HCT116 (cell line): Measurements from ENCODE around the gene PGLYRP3. TPM values are rescaled to one million over a fixed set of nuclear protein-coding genes. Genes with fewer than 3 reads are reported as not detected.

Source experiments
- ATAC-seq: fragments of 200-7000 bp; cut with Tn5 transposase; 2 replicates; pipeline ENCODE4 v1.9.1; 2020; ENCODE audit warnings: mild to moderate bottlenecking, moderate library complexity
- BruUV-seq: library from RNA; stranded (reverse); fragments of 400-500 nt; replicated peaks from 2 replicates; lab custom pipeline; 2021; lab: Mats Ljungman, UMichigan
- CTCF ChIA-PET: fragments of 300-600 bp; sonication (Branson Sonifier 250); formaldehyde crosslinking; loops from one replicate; lab custom pipeline; 2021; ENCODE audit warnings: antibody characterized with exemption; lab: Charles Lee
- POLR2A ChIA-PET: fragments of 300-600, 350-600 bp; sonication (Branson Sonifier 250); formaldehyde crosslinking; loops from one replicate; lab custom pipeline; 2021; ENCODE audit warnings: antibody characterized with exemption; lab: Charles Lee
- RAD21 ChIA-PET, 2 experiments: fragments of 300-600 bp; sonication (Branson Sonifier 250); formaldehyde crosslinking; loops; one replicate each; lab custom pipeline; 2023; ENCODE audit warnings: low total read pairs in 2 of 2; ENCODE audit not compliant: uncharacterized antibody in 2 of 2, unreplicated experiment in 2 of 2, low non-redundant PET in 1 of 2; lab: Charles Lee
- DNase-seq: peaks from one replicate; pipeline ENCODE4 v3.0.0-alpha.2; 2010; ENCODE audit warnings: low read depth, low spot score
- H2AFZ ChIP-seq: fragments of 200-600 bp; shearing (Covaris generic), sonication (generic); 2 replicates; pipeline ENCODE4 v1.6.1; 2017; ENCODE audit warnings: low read depth, mixed run types, mixed read lengths, antibody characterized with exemption, low read length; ENCODE audit not compliant: poor library complexity, severe bottlenecking
- H3K27ac ChIP-seq: 2 replicates; pipeline ENCODE4 v1.5.1; 2012; ENCODE audit warnings: low read depth, low read length
- H3K27me3 ChIP-seq: fragments of 200-600 bp; sonication (generic); 2 replicates; pipeline ENCODE4 v1.6.1; 2016; ENCODE audit warnings: mixed run types, low read length, mixed read lengths; ENCODE audit not compliant: insufficient read depth
- H3K36me3 ChIP-seq, 2 experiments: fragments of 200-500 bp in 1 of 2; fragments of 200-600 bp in 1 of 2; sonication (Bioruptor generic) in 1 of 2; sonication (generic) in 1 of 2; 2 replicates each; pipeline versions ENCODE4 v1.5.1 to v1.6.1; 2014 to 2016; ENCODE audit warnings: low read length in 2 of 2, inconsistent platforms in 1 of 2, mixed read lengths in 1 of 2, mixed run types in 1 of 2; ENCODE audit not compliant: insufficient read depth in 2 of 2, control insufficient read depth in 1 of 2
- H3K4me1 ChIP-seq, 2 experiments: fragments of 200-600 bp in 1 of 2; sonication (generic) in 1 of 2; 2 replicates each; pipeline versions ENCODE4 v1.5.1 to v1.6.1; 2012 to 2017; ENCODE audit warnings: low read length in 2 of 2, inconsistent platforms in 1 of 2, mild to moderate bottlenecking in 1 of 2, mixed read lengths in 1 of 2, mixed run types in 1 of 2, moderate library complexity in 1 of 2; ENCODE audit not compliant: insufficient read depth in 2 of 2, control insufficient read depth in 1 of 2
- H3K4me2 ChIP-seq: fragments of 200-600 bp; sonication (generic); 2 replicates; pipeline ENCODE4 v1.6.1; 2017; ENCODE audit warnings: mixed run types, low read length, mixed read lengths
- H3K4me3 ChIP-seq, 2 experiments: fragments of 200-600 bp in 1 of 2; sonication (generic) in 1 of 2; replicated peaks in 1 of 2; 2 replicates each; pipeline ENCODE4 v1.5.1; 2011 to 2016; ENCODE audit warnings: low read length in 2 of 2, control low read depth in 1 of 2, low read depth in 1 of 2, mild to moderate bottlenecking in 1 of 2, mixed read lengths in 1 of 2, mixed run types in 1 of 2
- H3K79me2 ChIP-seq: fragments of 200-600 bp; sonication (generic); 2 replicates; pipeline ENCODE4 v1.6.1; 2017; ENCODE audit warnings: mild to moderate bottlenecking, mixed run types, low read length, moderate library complexity, mixed read lengths; ENCODE audit not compliant: insufficient read depth
- H3K9ac ChIP-seq: fragments of 200-600 bp; sonication (generic); 2 replicates; pipeline ENCODE4 v1.6.1; 2016; ENCODE audit warnings: low read length, mixed read lengths
- H3K9me2 ChIP-seq: fragments of 200-600 bp; sonication (generic), shearing (Covaris generic); 2 replicates; pipeline ENCODE4 v1.6.1; 2017; ENCODE audit warnings: mixed run types, mild to moderate bottlenecking, moderate library complexity; ENCODE audit not compliant: insufficient read depth
- H3K9me3 ChIP-seq, 2 experiments: fragments of 200-500 bp in 1 of 2; fragments of 200-600 bp in 1 of 2; sonication (Bioruptor generic) in 1 of 2; sonication (generic) in 1 of 2; 2 replicates each; pipeline ENCODE4 v1.6.1; 2014 to 2017; ENCODE audit warnings: low read length in 2 of 2, mixed read lengths in 2 of 2, inconsistent platforms in 1 of 2, low read depth in 1 of 2, mild to moderate bottlenecking in 1 of 2, mixed run types in 1 of 2, moderate library complexity in 1 of 2; ENCODE audit not compliant: control insufficient read depth in 1 of 2, insufficient read depth in 1 of 2
- H4K20me1 ChIP-seq: fragments of 200-600 bp; sonication (generic), shearing (Covaris generic); 2 replicates; pipeline ENCODE4 v1.6.1; 2017; ENCODE audit warnings: mixed run types, mild to moderate bottlenecking, moderate library complexity; ENCODE audit not compliant: insufficient read depth
- ATF3 ChIP-seq: IDR thresholded peaks from 2 replicates; pipeline ENCODE4 v1.6.1; 2012
- CBX3 ChIP-seq: IDR thresholded peaks from 2 replicates; pipeline ENCODE4 v1.6.1; 2012; ENCODE audit warnings: low read depth
- CEBPB ChIP-seq: IDR thresholded peaks from 2 replicates; pipeline ENCODE4 v1.6.1; 2012; ENCODE audit warnings: low read depth
- EGR1 ChIP-seq: IDR thresholded peaks from 2 replicates; pipeline ENCODE4 v1.6.1; 2012; ENCODE audit warnings: low read depth
- ELF1 ChIP-seq: IDR thresholded peaks from 2 replicates; pipeline ENCODE4 v1.6.1; 2012; ENCODE audit warnings: low read depth, borderline replicate concordance
- EZH2 ChIP-seq: fragments of 200-600 bp; sonication (generic); IDR thresholded peaks from 2 replicates; pipeline ENCODE4 v1.6.1; 2017; ENCODE audit warnings: antibody characterized with exemption, mixed run types
- FOSL1 ChIP-seq: IDR thresholded peaks from 2 replicates; pipeline ENCODE4 v1.6.1; 2012; ENCODE audit warnings: low read depth
- JUND ChIP-seq: IDR thresholded peaks from 2 replicates; pipeline ENCODE4 v1.6.1; 2012
- RAD21 ChIP-seq: IDR thresholded peaks from 2 replicates; pipeline ENCODE4 v1.6.1; 2012; ENCODE audit warnings: low read depth, mild to moderate bottlenecking
- SIN3A ChIP-seq: IDR thresholded peaks from 2 replicates; pipeline ENCODE4 v1.6.1; 2012; ENCODE audit warnings: low read depth
- SP1 ChIP-seq: IDR thresholded peaks from 2 replicates; pipeline ENCODE4 v1.6.1; 2012; ENCODE audit warnings: low read depth
- YY1 ChIP-seq: IDR thresholded peaks from 2 replicates; pipeline ENCODE4 v1.6.1; 2011; ENCODE audit warnings: low read length, low read depth, moderate library complexity, mild to moderate bottlenecking; ENCODE audit not compliant: insufficient replicate concordance; ENCODE audit errors: extremely low read depth
- ZBTB33 ChIP-seq: IDR thresholded peaks from 2 replicates; pipeline ENCODE4 v1.6.1; 2011; ENCODE audit warnings: mild to moderate bottlenecking, low read length, moderate library complexity; ENCODE audit not compliant: insufficient replicate concordance; ENCODE audit errors: extremely low read depth
- ZFX ChIP-seq: fragments of 450-650 bp; IDR thresholded peaks from 2 replicates; pipeline ENCODE4 v1.6.1; 2017
- ZNF274 ChIP-seq: fragments of 200-500 bp; sonication (Bioruptor generic); IDR thresholded peaks from 2 replicates; pipeline ENCODE4 v1.6.1; 2014; ENCODE audit warnings: mild to moderate bottlenecking, low read depth, low read length, inconsistent platforms
- intact Hi-C: fragments of 100-400 bp; cut with micrococcal nuclease; formaldehyde crosslinking; loops from 2 replicates; pipeline ENCODE4 v1.10.0; 2022
- total RNA-seq: library from RNA; stranded (reverse); gene quantifications from one replicate; pipeline ENCODE4 v1.2.1, GENCODE V29; 2021; ENCODE audit not compliant: unreplicated experiment
- TF ChIP-seq, protein P1 (sequence below), 3 experiments: fragments of 200-600 bp in 1 of 3; sonication (generic) in 1 of 3; IDR thresholded peaks in 2 of 3; conservative IDR thresholded peaks in 1 of 3; 2 replicates each; pipeline ENCODE4 v1.5.1; 2012 to 2017; ENCODE audit warnings: low read depth in 2 of 3, low read length in 2 of 3, antibody characterized with exemption in 1 of 3, borderline replicate concordance in 1 of 3, control low read depth in 1 of 3, mild to moderate bottlenecking in 1 of 3, mixed read lengths in 1 of 3, mixed run types in 1 of 3, moderate library complexity in 1 of 3; ENCODE audit not compliant: insufficient read depth in 1 of 3

PGLYRP3 gene
- total RNA-seq, 1 experiment from 2014 or later: not detected

DNA sequence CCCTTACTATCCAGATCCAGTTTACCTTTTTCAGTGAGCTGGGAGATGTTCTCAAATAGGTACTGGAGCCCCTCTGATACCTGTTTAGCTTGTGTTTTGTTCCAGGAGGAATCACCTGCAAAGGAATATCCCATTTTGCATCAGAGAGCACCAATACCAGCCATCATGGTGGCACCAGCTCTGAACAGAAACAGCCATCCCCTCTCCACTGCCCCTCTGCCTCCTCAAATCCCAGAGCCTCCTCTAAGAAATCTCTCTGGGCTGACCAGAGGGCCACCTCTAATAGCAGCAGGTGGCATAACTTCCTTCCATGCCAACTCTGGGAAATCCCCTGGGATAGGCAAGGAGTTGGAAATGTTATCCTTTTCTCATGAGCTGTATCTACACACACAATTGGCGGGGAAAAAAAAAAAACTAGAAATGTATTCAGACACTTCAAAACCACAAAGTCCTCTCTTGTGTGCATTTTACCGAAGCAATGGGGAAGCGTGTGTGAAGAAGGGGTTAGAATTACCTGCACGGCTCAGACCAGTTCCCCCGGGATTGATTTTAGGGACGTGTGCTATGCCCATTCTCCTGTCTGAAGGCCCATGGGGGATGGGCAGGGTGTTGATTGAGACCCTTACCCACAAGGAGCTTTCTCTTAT is 33.4 kb upstream of the PGLYRP3 start:
- H3K36me3 ChIP-seq: no peaks in the 10 kb centered on the region
- H3K4me1 ChIP-seq: no peaks in the 10 kb centered on the region
- H3K9me3 ChIP-seq: no peaks in the 10 kb centered on the region
- no peak for TF ChIP-seq RAD21
- no peak for TF ChIP-seq ZNF274
- H3K9me2 ChIP-seq: no peaks in the 10 kb centered on the region
- CTCF ChIA-PET: no interaction called here
- no peak overlapping the region for H3K4me3 ChIP-seq
- DNase-seq (no peak), ATAC-seq (no peak)
- H3K27ac ChIP-seq: no peak overlapping the region
- RAD21 ChIA-PET: no interaction called here
- H3K27me3 ChIP-seq: peaks cover 59% of the 10 kb centered on the region
- BruUV-seq: no TSS peak
- no peak overlapping the region for H2AFZ ChIP-seq
- POLR2A ChIA-PET: no interaction called here
- H4K20me1 ChIP-seq: no peaks in the 10 kb centered on the region
- H3K4me2 ChIP-seq: no peak overlapping the region
- H3K9ac ChIP-seq: no peak overlapping the region
- no peaks in the 10 kb centered on the region for H3K79me2 ChIP-seq
- intact Hi-C loops: no loop called here

- no peak overlapping the region for H3K27ac ChIP-seq
- H3K9me2 ChIP-seq: no peaks in the 10 kb centered on the region
- H3K4me2 ChIP-seq: no peak overlapping the region
- ATAC-seq (no peak), DNase-seq (no peak)
- POLR2A ChIA-PET: no interaction called here
- no peaks in the 10 kb centered on the region for H3K36me3 ChIP-seq
- H3K4me3 ChIP-seq: no peak overlapping the region
- H4K20me1 ChIP-seq: no peaks in the 10 kb centered on the region
- intact Hi-C loops: no loop called here
- H2AFZ ChIP-seq: no peak overlapping the region
- H3K9me3 ChIP-seq: no peaks in the 10 kb centered on the region
- no peaks in the 10 kb centered on the region for H3K79me2 ChIP-seq
- H3K4me1 ChIP-seq: no peaks in the 10 kb centered on the region
- CTCF ChIA-PET: no interaction called here
- no peak overlapping the region for H3K9ac ChIP-seq
- RAD21 ChIA-PET: no interaction called here
- H3K27me3 ChIP-seq: peaks cover 54% of the 10 kb centered on the region
- no TSS peak for BruUV-seq
- no peak for TF ChIP-seq ZBTB33
- no peak for TF ChIP-seq SP1
- no peak for TF ChIP-seq ATF3
- no peak for TF ChIP-seq ZFX
- no peak for TF ChIP-seq FOSL1
- no peak for TF ChIP-seq SIN3A
- TF ChIP-seq CBX3: no peak
- TF ChIP-seq YY1: no peak
- TF ChIP-seq RAD21: no peak
- TF ChIP-seq, protein P1, sequence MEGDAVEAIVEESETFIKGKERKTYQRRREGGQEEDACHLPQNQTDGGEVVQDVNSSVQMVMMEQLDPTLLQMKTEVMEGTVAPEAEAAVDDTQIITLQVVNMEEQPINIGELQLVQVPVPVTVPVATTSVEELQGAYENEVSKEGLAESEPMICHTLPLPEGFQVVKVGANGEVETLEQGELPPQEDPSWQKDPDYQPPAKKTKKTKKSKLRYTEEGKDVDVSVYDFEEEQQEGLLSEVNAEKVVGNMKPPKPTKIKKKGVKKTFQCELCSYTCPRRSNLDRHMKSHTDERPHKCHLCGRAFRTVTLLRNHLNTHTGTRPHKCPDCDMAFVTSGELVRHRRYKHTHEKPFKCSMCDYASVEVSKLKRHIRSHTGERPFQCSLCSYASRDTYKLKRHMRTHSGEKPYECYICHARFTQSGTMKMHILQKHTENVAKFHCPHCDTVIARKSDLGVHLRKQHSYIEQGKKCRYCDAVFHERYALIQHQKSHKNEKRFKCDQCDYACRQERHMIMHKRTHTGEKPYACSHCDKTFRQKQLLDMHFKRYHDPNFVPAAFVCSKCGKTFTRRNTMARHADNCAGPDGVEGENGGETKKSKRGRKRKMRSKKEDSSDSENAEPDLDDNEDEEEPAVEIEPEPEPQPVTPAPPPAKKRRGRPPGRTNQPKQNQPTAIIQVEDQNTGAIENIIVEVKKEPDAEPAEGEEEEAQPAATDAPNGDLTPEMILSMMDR (IDR thresholded peaks at IDR 0.05 in 2 of 3, conservative IDR thresholded peaks at IDR 0.05 in 1 of 3; ENCODE audit: borderline replicate concordance in 1 of 3, insufficient read depth in 1 of 3, low read depth in 2 of 3, low read length in 2 of 3): no peak
- TF ChIP-seq EGR1: no peak
- no peak for TF ChIP-seq EZH2
- TF ChIP-seq ELF1: no peak
- no peak for TF ChIP-seq JUND
- no peak for TF ChIP-seq CEBPB
Observed at GRCh38 chr1:153345187-153346076, 32.7 kb upstream of the PGLYRP3 start.
